Fibroblast of gingiva (primary cell): Measurements from ENCODE around the gene RNF112.

Source experiments
- DNase-seq: peaks from one replicate; pipeline ENCODE4 v3.0.0-alpha.2; 2011; ENCODE audit warnings: low read depth

Gene RNF112

GRCh38 chr17:19375732-19376131 is 35.3 kb upstream of the RNF112 start:
- no peak for DNase-seq

DNA sequence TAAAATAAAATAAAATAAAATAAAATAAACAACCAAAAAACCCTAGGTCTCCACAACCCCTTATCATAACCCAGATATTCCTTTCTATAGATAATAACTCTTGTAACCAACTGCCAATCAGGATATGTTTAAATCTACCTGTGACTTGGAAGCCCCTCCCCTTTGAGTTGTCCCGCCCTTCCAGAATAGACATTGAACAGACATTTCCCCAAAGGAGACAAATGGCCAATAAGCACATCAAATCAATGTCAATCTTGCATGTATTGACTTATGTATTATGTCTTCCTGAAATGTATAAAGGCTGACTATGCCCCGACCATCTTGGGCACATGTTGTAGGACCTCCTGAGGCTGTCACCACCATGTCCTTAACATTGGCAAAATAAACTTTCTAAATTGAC is 34.2 kb upstream of the RNF112 start:
- DNase-seq = no peak

- peak; percentile 100 for DNase-seq
These were observed 33.2 kb upstream of the RNF112 start for GRCh38 chr17:19377602-19378415.

- DNase-seq = no peak
These were observed 32.3 kb upstream of the RNF112 start, which contains the start of gene MAPK7 for GRCh38 chr17:19378416-19379360. TSS of gene MAPK7 (plus strand) at chr17:19378498. CDS start at chr17:19378901, 403 bp downstream.

GRCh38 chr17:19379361-19380065 is 31.5 kb upstream of the RNF112 start:
- DNase-seq = no peak

DNA sequence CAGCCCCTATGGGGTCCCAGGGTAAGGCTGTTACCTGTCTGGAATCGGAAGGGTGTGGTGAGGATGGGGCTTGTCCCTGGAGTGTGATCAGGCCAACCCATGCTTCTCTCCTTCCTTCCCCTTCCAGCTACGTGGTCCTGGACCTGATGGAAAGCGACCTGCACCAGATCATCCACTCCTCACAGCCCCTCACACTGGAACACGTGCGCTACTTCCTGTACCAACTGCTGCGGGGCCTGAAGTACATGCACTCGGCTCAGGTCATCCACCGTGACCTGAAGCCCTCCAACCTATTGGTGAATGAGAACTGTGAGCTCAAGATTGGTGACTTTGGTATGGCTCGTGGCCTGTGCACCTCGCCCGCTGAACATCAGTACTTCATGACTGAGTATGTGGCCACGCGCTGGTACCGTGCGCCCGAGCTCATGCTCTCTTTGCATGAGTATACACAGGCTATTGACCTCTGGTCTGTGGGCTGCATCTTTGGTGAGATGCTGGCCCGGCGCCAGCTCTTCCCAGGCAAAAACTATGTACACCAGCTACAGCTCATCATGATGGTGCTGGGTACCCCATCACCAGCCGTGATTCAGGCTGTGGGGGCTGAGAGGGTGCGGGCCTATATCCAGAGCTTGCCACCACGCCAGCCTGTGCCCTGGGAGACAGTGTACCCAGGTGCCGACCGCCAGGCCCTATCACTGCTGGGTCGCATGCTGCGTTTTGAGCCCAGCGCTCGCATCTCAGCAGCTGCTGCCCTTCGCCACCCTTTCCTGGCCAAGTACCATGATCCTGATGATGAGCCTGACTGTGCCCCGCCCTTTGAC is 30.3 kb upstream of the RNF112 start:
- no peak for DNase-seq

DNA sequence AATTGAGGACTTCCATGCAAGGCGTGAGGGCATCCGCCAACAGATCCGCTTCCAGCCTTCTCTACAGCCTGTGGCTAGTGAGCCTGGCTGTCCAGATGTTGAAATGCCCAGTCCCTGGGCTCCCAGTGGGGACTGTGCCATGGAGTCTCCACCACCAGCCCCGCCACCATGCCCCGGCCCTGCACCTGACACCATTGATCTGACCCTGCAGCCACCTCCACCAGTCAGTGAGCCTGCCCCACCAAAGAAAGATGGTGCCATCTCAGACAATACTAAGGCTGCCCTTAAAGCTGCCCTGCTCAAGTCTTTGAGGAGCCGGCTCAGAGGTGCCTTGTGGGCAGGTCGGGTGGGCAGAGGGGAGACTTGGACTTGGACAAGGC is 29.7 kb upstream of the RNF112 start:
- no peak for DNase-seq

- DNase-seq = no peak
These were observed 29.1 kb upstream of the RNF112 start for GRCh38 chr17:19381741-19382444.

DNA sequence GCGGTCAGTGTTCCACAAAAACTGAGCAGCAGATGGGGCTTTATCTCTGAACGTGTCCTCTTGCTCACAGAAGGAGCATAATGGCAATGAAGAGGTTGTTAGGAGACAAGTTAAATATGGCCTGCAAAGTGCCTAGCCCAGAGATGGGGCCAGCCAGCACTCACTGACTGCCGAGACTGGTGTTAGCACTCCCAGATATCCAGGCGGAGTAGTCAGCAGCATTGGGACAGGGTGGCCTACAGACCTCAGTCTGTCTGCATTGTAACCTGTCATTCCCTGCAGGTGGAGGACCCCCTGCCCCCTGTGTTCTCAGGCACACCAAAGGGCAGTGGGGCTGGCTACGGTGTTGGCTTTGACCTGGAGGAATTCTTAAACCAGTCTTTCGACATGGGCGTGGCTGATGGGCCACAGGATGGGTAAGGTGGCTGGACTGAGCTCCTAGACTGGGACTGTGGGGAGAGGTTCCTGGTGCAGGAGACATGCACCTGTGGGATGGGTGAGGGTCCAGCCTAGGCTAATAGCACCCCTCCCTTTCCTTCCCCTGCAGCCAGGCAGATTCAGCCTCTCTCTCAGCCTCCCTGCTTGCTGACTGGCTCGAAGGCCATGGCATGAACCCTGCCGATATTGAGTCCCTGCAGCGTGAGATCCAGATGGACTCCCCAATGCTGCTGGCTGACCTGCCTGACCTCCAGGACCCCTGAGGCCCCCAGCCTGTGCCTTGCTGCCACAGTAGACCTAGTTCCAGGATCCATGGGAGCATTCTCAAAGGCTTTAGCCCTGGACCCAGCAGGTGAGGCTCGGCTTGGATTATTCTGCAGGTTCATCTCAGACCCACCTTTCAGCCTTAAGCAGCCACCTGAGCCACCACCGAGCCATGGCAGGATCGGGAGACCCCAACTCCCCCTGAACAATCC is 28.2 kb upstream of the RNF112 start:
- DNase-seq = no peak

DNA sequence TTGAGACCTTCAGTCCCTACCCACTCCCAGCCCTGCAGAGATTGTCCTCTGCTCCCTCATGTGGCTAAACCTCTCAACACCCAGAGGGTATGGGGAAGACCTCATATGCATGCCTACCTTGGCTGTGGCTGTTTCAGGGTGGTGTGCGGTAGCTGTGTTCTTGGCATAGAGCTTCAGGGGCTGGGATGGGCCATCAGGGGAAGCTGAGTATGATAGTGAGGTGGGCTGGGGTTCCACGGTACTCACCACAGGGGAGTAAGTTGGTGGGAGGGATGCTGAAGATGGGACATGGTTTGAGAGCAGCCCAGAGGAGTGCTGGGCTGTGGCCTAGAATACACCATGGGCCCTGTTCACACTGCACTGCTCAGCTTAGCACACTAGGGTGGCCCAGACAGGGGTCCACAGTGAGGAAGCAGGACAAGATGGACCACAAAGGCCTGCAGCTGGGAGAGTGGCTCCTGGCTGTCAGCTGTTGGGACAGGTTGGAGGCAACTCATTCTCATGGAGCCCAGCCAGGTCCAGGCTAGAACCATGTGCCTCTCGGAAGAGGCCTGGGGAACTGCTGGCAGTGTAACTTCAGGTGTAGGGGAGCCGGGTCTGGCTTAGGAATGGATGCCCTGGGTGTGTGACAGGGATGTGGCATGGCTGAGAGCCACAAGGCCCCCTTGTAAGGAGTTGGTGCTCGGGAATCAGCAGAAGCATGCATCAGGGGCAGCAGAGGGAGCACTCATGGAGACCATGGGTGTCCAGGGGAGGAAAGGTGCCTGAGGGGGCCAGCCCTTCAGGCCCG is 27.2 kb upstream of the RNF112 start:
- DNase-seq = peak; percentile 23

- DNase-seq = peak; percentile 97
These were observed 26.2 kb upstream of the RNF112 start for GRCh38 chr17:19384723-19385391.

GRCh38 chr17:19385521-19385983 is 25.5 kb upstream of the RNF112 start:
- no peak for DNase-seq

DNA sequence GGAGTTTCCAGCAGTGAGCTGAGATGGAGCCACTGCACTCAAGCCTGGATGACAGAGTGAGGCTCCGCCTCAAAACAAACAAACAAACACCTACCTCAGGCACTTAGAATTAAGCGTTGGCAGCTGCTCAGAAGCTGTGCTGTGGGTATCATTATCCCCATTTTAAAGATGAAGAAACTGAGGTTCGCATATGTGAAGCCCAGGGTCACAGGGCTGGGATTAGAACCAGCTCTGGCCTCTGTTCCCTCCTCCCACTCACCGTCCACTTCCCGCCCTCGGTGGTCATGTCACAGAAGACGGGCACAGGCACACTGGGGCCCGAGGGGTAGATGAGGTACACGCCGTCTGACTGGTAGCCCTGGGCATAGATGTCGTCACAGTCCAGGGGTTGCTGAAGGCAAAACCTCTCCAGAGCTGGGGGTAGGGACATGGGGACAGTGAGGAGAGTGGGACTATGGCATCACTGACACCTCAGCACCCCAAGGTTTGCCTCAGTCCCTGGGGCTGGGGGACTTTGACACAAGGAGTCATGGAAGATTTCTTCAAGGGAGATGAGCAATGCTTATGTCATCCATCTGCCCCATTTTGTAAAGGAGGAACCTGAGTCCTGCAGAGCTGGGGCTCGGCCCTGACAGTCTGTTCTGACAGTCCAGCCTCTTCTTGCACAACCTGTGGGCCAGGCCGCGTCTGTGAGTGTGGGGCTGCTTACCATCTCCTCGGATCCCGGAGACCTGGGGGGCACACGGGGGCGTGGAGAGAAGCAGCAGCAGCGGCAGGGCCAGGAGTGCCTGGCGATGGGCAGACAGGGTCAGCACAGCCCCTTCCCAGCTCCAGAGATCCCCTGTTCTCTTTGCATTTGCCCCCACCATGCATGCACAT is 24.7 kb upstream of the RNF112 start:
- peak; percentile 89 for DNase-seq

- DNase-seq = peak; percentile 92
These were observed 23.8 kb upstream of the RNF112 start, which contains the start of gene MFAP4 for GRCh38 chr17:19386974-19387920. TSS of gene MFAP4 (minus strand) at chr17:19387190. CDS start at chr17:19387155, 35 bp downstream.

DNA sequence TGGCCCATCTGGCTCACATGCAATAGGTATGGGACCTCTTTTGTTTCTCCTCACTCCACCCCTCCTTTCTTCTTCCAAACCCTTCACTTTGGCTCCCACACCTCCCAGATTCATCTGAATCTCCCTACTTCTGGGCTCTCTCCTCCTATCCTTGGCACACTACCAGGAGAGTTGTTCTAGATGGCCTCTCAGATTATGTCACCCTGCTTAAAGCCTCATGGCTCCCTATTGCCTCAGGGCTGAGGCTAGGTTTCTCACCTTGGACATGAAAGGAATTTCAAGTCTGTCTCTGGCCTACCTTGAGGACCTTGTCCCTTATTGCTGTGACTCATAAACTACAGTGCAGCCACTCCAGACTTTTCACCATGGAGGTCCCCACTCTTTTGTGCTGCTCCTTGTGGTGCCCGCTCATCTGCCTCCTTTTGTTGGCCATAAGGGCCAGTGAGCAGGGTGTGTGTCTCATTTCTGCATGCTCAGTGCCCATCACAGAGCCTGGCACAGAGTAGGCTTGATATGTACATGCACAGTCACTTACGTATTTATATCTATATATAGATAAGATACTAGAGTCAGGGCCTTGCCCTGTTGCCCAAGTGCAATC is 23.0 kb upstream of the RNF112 start:
- DNase-seq = peak; percentile 77
